ENCODE results near the gene PITX1.
A peak's percentile ranks its signal among the peaks of the same experiment; 100 is the strongest.

The PITX1 gene

DNA sequence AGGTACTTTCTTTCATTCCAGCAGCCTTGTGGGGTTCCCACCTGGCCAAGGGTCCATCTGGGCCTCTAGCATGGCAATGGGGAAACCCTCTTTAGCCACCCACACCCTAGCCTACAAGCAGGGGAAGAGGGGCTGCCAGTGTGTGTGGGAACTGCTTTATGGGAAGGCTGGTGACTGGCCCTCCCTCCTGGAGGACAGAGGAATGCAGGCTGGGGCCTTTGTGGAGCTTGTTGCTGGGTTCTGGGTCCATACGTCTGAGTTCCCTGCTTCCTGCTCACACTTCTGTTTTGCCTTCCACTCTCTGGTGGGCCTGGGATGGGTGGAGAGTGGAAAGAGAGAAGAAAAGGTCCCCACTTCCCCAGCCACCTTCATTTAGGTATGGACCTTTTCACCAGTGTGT lies 14.9 kb upstream of the PITX1 start:
- TF ChIP-seq, protein P1, sequence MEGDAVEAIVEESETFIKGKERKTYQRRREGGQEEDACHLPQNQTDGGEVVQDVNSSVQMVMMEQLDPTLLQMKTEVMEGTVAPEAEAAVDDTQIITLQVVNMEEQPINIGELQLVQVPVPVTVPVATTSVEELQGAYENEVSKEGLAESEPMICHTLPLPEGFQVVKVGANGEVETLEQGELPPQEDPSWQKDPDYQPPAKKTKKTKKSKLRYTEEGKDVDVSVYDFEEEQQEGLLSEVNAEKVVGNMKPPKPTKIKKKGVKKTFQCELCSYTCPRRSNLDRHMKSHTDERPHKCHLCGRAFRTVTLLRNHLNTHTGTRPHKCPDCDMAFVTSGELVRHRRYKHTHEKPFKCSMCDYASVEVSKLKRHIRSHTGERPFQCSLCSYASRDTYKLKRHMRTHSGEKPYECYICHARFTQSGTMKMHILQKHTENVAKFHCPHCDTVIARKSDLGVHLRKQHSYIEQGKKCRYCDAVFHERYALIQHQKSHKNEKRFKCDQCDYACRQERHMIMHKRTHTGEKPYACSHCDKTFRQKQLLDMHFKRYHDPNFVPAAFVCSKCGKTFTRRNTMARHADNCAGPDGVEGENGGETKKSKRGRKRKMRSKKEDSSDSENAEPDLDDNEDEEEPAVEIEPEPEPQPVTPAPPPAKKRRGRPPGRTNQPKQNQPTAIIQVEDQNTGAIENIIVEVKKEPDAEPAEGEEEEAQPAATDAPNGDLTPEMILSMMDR (IDR thresholded peaks at IDR 0.05; ENCODE audit: low read length), result no peak
- TF ChIP-seq EZH2 (IDR thresholded peaks at IDR 0.05; ENCODE audit: borderline replicate concordance, low read length), result no peak
- peak overlapping the region; percentile 26 for H3K27ac ChIP-seq (ENCODE audit: low read depth, low read length, poor library complexity, severe bottlenecking)
- no peak overlapping the region for H3K4me3 ChIP-seq (ENCODE audit: low read depth, low read length, poor library complexity, severe bottlenecking)
- H3K9ac ChIP-seq (ENCODE audit: low read length), result no peak overlapping the region; the same call in 1 of the 2 replicates
- H3K4me2 ChIP-seq (ENCODE audit: low read length), result no peak overlapping the region
- no peaks in the 10 kb centered on the region for H3K79me2 ChIP-seq (ENCODE audit: insufficient read depth, low read length)
- no peaks in the 10 kb centered on the region for H4K20me1 ChIP-seq (ENCODE audit: insufficient read depth, low read length)
- H3K4me1 ChIP-seq (ENCODE audit: insufficient read depth, low read length, severe bottlenecking), result peaks cover 66% of the 10 kb centered on the region
- no peaks in the 10 kb centered on the region for H3K36me3 ChIP-seq (ENCODE audit: insufficient read depth, low read length)
- no peaks in the 10 kb centered on the region for H3K27me3 ChIP-seq (ENCODE audit: insufficient read depth, low read length)
- H3F3A ChIP-seq (ENCODE audit: insufficient read depth, low read length), result no peaks in the 10 kb centered on the region
- H2AFZ ChIP-seq (ENCODE audit: low read length), result no peak overlapping the region; the same call in 1 of the 2 replicates
- H3K9me2 ChIP-seq (ENCODE audit: low read depth, low read length), result no peaks in the 10 kb centered on the region
- no peaks in the 10 kb centered on the region for H3K9me3 ChIP-seq (ENCODE audit: low read length)

DNA sequence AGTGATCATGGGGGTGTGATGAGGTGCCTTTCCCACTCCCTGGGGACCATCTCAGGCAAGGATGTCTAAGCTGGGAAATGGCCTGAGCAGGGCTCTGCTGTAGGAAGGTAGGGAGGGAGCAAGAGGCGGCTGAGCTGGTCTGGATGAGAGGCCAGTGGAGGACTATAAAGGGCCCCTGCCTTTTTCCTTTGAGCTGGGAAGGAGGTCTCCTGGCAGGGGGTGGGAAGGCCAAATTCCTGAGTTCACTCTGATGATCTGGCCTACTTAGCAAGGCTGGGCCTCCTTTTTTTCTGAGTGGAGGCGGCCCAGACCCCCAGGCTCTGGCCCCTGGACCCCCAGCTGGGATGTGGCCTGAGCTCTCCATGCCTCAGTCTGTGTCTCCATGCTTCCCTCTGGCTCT lies 14.3 kb upstream of the PITX1 start:
- no peak overlapping the region for H3K9ac ChIP-seq (ENCODE audit: low read length)
- H3K9me3 ChIP-seq (ENCODE audit: low read length), result no peaks in the 10 kb centered on the region
- H3K4me1 ChIP-seq (ENCODE audit: insufficient read depth, low read length, severe bottlenecking), result peaks cover 59% of the 10 kb centered on the region
- H3K27ac ChIP-seq (ENCODE audit: low read depth, low read length, poor library complexity, severe bottlenecking), result no peak overlapping the region
- H4K20me1 ChIP-seq (ENCODE audit: insufficient read depth, low read length), result no peaks in the 10 kb centered on the region
- no peak overlapping the region for H3K4me2 ChIP-seq (ENCODE audit: low read length)
- no peaks in the 10 kb centered on the region for H3K36me3 ChIP-seq (ENCODE audit: insufficient read depth, low read length)
- H2AFZ ChIP-seq (ENCODE audit: low read length), result no peak overlapping the region
- H3K9me2 ChIP-seq (ENCODE audit: low read depth, low read length), result no peaks in the 10 kb centered on the region
- H3K79me2 ChIP-seq (ENCODE audit: insufficient read depth, low read length), result no peaks in the 10 kb centered on the region
- no peak overlapping the region for H3K4me3 ChIP-seq (ENCODE audit: low read depth, low read length, poor library complexity, severe bottlenecking)
- no peaks in the 10 kb centered on the region for H3F3A ChIP-seq (ENCODE audit: insufficient read depth, low read length)
- H3K27me3 ChIP-seq (ENCODE audit: insufficient read depth, low read length), result no peaks in the 10 kb centered on the region
- TF ChIP-seq EZH2 (IDR thresholded peaks at IDR 0.05; ENCODE audit: borderline replicate concordance, low read length), result no peak
- TF ChIP-seq, protein P1 (IDR thresholded peaks at IDR 0.05; ENCODE audit: low read length), result no peak

DNA sequence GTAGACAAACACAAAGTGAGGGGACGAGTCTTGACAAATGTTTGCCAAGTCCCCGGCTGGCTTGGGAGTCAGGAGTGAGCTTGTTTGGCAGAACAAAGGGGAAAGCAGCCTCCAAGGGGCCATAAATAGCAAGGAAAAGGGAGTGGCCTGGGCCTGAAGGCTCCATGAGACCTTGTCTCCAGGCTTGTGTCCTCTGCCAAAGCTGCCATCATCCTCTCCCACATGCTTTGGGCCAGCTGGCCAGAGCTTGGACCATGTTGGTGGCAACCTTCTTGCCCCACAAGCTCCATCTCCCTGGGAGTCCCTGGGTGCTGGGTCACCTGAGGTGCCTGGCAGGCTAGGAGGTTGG lies 13.3 kb upstream of the PITX1 start:
- Histone ChIP-seq H2AFZ (ENCODE audit: low read length) (no peak overlapping the region), H3F3A (ENCODE audit: insufficient read depth, low read length) (no peaks in the 10 kb centered on the region), H3K27ac (ENCODE audit: low read depth, low read length, poor library complexity, severe bottlenecking) (no peak overlapping the region), H3K9me2 (ENCODE audit: low read depth, low read length) (no peaks in the 10 kb centered on the region), H3K27me3 (ENCODE audit: insufficient read depth, low read length) (no peaks in the 10 kb centered on the region), H3K9me3 (ENCODE audit: low read length) (no peaks in the 10 kb centered on the region), H3K79me2 (ENCODE audit: insufficient read depth, low read length) (no peaks in the 10 kb centered on the region), H3K36me3 (ENCODE audit: insufficient read depth, low read length) (no peaks in the 10 kb centered on the region), H3K4me3 (ENCODE audit: low read depth, low read length, poor library complexity, severe bottlenecking) (no peak overlapping the region), H3K9ac (ENCODE audit: low read length) (no peak overlapping the region), H4K20me1 (ENCODE audit: insufficient read depth, low read length) (no peaks in the 10 kb centered on the region), H3K4me1 (ENCODE audit: insufficient read depth, low read length, severe bottlenecking) (peaks cover 50% of the 10 kb centered on the region), H3K4me2 (ENCODE audit: low read length) (no peak overlapping the region)
- TF ChIP-seq, protein P1 (IDR thresholded peaks at IDR 0.05; ENCODE audit: low read length), result no peak
- no peak for TF ChIP-seq EZH2 (IDR thresholded peaks at IDR 0.05; ENCODE audit: borderline replicate concordance, low read length)
